Coronary artery (tissue), 2 donors: ENCODE data around the gene TMEM54.

Source experiments
- DNase-seq: peaks from one replicate; pipeline ENCODE4 v3.0.0-alpha.2; 2017; ENCODE audit warnings: low spot score
- H3K27ac ChIP-seq, 2 donors: fragments of 200-600 bp; sonication (generic); one replicate each; pipeline ENCODE4 v1.5.1; 2016 to 2019
- H3K4me3 ChIP-seq: fragments of 200-600 bp; sonication (generic); 2 replicates; pipeline ENCODE4 v1.5.1; 2016; ENCODE audit warnings: mild to moderate bottlenecking, moderate library complexity
- TF ChIP-seq, protein P1 (sequence below): fragments of 200-600 bp; sonication (generic); IDR thresholded peaks from one replicate; pipeline ENCODE4 v1.5.1; 2019; ENCODE audit warnings: antibody characterized with exemption

The TMEM54 gene

DNA sequence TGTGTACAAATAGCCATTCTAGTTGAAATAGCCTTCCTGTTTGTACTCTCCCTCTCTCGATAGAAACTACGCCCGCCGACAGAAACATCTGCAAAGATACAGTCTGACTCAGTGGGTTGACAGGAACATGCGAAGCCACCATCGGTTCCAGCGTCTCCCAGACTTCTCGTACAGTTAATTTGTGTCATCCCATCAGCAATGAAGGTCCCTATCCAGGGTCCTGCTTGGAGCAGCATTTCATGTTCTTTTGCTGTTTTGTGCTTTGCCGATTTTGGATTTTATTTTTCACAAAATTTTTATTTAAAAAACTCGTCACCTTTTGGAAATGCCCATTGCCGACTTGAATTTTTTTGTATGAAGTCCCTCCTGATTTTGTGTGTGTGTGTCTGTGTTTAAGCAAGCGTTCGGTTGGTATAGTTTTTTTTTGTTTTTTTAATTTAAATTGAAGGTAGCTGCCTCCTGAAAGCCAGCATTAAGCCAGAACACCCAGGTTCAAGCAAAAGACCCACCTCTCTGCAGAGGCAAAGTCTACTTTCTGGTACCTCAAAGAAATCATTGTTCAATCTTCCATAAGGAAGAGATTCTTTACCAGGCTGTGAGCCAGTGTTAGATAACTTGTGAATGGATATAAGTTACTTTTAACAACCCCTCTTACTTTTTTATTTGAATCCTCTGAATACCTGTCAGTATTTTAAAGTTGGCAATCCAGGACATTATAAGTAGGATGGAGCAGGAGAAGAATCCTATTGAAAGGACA, 45.1 kb downstream of the TMEM54 start:
- TF ChIP-seq, protein P1, sequence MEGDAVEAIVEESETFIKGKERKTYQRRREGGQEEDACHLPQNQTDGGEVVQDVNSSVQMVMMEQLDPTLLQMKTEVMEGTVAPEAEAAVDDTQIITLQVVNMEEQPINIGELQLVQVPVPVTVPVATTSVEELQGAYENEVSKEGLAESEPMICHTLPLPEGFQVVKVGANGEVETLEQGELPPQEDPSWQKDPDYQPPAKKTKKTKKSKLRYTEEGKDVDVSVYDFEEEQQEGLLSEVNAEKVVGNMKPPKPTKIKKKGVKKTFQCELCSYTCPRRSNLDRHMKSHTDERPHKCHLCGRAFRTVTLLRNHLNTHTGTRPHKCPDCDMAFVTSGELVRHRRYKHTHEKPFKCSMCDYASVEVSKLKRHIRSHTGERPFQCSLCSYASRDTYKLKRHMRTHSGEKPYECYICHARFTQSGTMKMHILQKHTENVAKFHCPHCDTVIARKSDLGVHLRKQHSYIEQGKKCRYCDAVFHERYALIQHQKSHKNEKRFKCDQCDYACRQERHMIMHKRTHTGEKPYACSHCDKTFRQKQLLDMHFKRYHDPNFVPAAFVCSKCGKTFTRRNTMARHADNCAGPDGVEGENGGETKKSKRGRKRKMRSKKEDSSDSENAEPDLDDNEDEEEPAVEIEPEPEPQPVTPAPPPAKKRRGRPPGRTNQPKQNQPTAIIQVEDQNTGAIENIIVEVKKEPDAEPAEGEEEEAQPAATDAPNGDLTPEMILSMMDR, result no peak
- Histone ChIP-seq H3K4me3 (no peak overlapping the region), H3K27ac (no peak overlapping the region)
- DNase-seq, result no peak

DNA sequence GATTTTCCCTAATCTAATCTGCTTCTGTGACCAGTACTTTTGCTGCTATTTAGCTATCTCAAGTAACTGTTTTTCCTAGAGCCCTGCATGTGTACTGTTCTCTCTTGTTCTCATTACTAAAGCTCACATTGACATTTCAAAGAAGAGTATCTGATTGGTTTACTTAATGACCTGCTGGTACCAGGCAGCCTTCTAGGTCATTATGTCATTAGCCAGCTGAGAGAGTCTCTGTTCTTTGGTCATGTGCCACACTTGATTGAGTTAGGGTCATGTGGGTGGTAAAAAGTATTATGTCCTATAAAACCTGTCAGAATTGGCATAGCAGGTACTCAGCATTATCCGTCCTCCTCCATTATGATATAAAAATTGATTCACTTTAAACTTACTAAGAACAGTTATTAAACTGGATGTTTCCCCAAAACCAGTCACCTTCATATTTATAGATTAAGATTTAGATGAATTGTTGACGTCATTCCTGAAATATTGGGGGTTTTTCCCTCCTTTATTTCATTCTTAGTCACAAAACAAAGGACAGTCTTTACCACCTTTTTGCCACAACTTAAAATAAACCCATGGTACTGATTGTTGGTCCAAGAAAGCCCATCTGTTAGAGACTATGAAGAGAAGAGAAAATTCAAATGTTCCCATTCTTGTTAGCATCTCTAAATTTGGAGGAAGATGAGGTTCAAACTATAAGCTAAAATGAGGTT, 52.7 kb downstream of the TMEM54 start:
- no peak overlapping the region for H3K4me3 ChIP-seq
- TF ChIP-seq, protein P1, result no peak
- no peak for DNase-seq
- no peak overlapping the region for H3K27ac ChIP-seq
